OCI-LY7 (cell line): Measurements from ENCODE around the gene GAS7. TPM values are rescaled to one million over a fixed set of nuclear protein-coding genes. Genes with fewer than 3 reads are reported as not detected.
"Not testable (repeated sequence)": the region's sequence is repeated elsewhere in the genome, so short reads cannot be mapped to it uniquely, and the experiment has no call there.

ENCODE experiments used
- BruUV-seq: library from RNA; stranded (reverse); fragments of 400-500 nt; replicated peaks from 2 replicates; lab custom pipeline; 2021; lab: Mats Ljungman, UMichigan
- CTCF ChIA-PET: fragments of 300-600 bp; sonication (Branson Sonifier 250); formaldehyde crosslinking; loops from one replicate; lab custom pipeline; 2022; ENCODE audit warnings: antibody characterized with exemption; ENCODE audit not compliant: unreplicated experiment; lab: Charles Lee
- POLR2A ChIA-PET: fragments of 300-600 bp; sonication (Branson Sonifier 250); formaldehyde crosslinking; loops from one replicate; lab custom pipeline; 2022; ENCODE audit warnings: antibody characterized with exemption; lab: Charles Lee
- DNase-seq: peaks from one replicate; pipeline ENCODE4 v3.0.0-alpha.2; 2015; ENCODE audit warnings: low spot score
- H2AFZ ChIP-seq: fragments of 200-600 bp; sonication (generic), shearing (Covaris generic); 2 replicates; pipeline ENCODE4 v1.6.1; 2014; ENCODE audit warnings: mild to moderate bottlenecking, antibody characterized with exemption, low read length, moderate library complexity
- H3K27ac ChIP-seq: fragments of 200-600 bp; sonication (generic); 2 replicates; pipeline ENCODE4 v1.5.1; 2014; ENCODE audit warnings: mixed run types, low read depth, mild to moderate bottlenecking, moderate library complexity, low read length, inconsistent platforms; ENCODE audit not compliant: poor library complexity, severe bottlenecking
- H3K36me3 ChIP-seq: fragments of 200-600 bp; sonication (generic); 2 replicates; pipeline ENCODE4 v1.6.1; 2014; ENCODE audit warnings: mild to moderate bottlenecking, antibody characterized with exemption, low read length, moderate library complexity, mixed read lengths; ENCODE audit not compliant: insufficient read depth
- H3K4me1 ChIP-seq: fragments of 200-600 bp; sonication (generic); 2 replicates; pipeline ENCODE4 v1.5.1; 2014; ENCODE audit warnings: mild to moderate bottlenecking, low read length; ENCODE audit not compliant: insufficient read depth, poor library complexity, severe bottlenecking
- H3K4me2 ChIP-seq: fragments of 200-600 bp; sonication (generic); 2 replicates; pipeline ENCODE4 v1.6.1; 2014; ENCODE audit warnings: mild to moderate bottlenecking, low read length
- H3K4me3 ChIP-seq: fragments of 200-600 bp; sonication (generic); 2 replicates; pipeline ENCODE4 v1.5.1; 2014; ENCODE audit warnings: mild to moderate bottlenecking, low read depth, low read length; ENCODE audit not compliant: poor library complexity, severe bottlenecking
- H3K79me2 ChIP-seq: fragments of 200-600 bp; sonication (generic); 2 replicates; pipeline ENCODE4 v1.6.1; 2016; ENCODE audit warnings: low read depth, mild to moderate bottlenecking, low read length, moderate library complexity, mixed read lengths; ENCODE audit not compliant: insufficient read depth
- H3K9me2 ChIP-seq: fragments of 200-600 bp; sonication (generic); 2 replicates; pipeline ENCODE4 v1.6.1; 2016; ENCODE audit warnings: mild to moderate bottlenecking, low read length, mixed read lengths; ENCODE audit not compliant: insufficient read depth
- H3K9me3 ChIP-seq: fragments of 200-600 bp; sonication (generic); 2 replicates; pipeline ENCODE4 v1.6.1; 2014; ENCODE audit warnings: mild to moderate bottlenecking, mixed run types, low read length, mixed read lengths
- H4K20me1 ChIP-seq: fragments of 200-600 bp; sonication (generic); 2 replicates; pipeline ENCODE4 v1.6.1; 2014; ENCODE audit warnings: mild to moderate bottlenecking, antibody characterized with exemption, low read length, moderate library complexity, mixed read lengths; ENCODE audit not compliant: insufficient read depth
- CTCF ChIP-seq: fragments of 200-600 bp; sonication (generic); conservative IDR thresholded peaks from 2 replicates; pipeline ENCODE4 v1.5.1; 2014; ENCODE audit warnings: mild to moderate bottlenecking, antibody characterized with exemption, low read length, moderate library complexity, mixed read lengths
- EZH2phosphoT487 ChIP-seq: fragments of 200-600 bp; sonication (generic); IDR thresholded peaks from 2 replicates; pipeline ENCODE4 v1.6.1; 2018; ENCODE audit warnings: low read depth, borderline replicate concordance, mild to moderate bottlenecking, mixed run types, antibody characterized with exemption, low read length, moderate library complexity, mixed read lengths
- intact Hi-C: fragments of 100-400 bp; cut with micrococcal nuclease; formaldehyde crosslinking; loops from one replicate; pipeline ENCODE4 v1.10.0; 2022; ENCODE audit not compliant: unreplicated experiment
- total RNA-seq, 2 experiments: library from RNA; depleted of rRNA in 1 of 2; stranded (reverse); fragments of >200 nt in 1 of 2; shearing (Covaris generic) in 1 of 2; gene quantifications; 2 replicates each; pipeline ENCODE4 v1.2.3, GENCODE V29; 2014 to 2022

Gene GAS7
- total RNA-seq, 2 experiments from 2014 or later: 1.5 TPM; not detected in 1

- H3K27ac ChIP-seq: no peak overlapping the region
- no peaks in the 10 kb centered on the region for H3K9me2 ChIP-seq
- no peaks in the 10 kb centered on the region for H3K36me3 ChIP-seq
- no peaks in the 10 kb centered on the region for H3K79me2 ChIP-seq
- DNase-seq: no peak
- CTCF ChIA-PET: no interaction called here
- no peak overlapping the region for H2AFZ ChIP-seq
- no peaks in the 10 kb centered on the region for H4K20me1 ChIP-seq
- no peak overlapping the region for H3K4me3 ChIP-seq
- intact Hi-C loops: loop anchor here (5.0 kb wide), 2 partner anchors 305 to 690 kb away; no protein-coding TSS in a partner anchor
- BruUV-seq: no TSS peak
- no peaks in the 10 kb centered on the region for H3K4me1 ChIP-seq
- POLR2A ChIA-PET: no interaction called here
- TF ChIP-seq EZH2phosphoT487 (no peak), CTCF (no peak)
- no peaks in the 10 kb centered on the region for H3K9me3 ChIP-seq
- no peak overlapping the region for H3K4me2 ChIP-seq
These were observed 276.2 kb downstream of the GAS7 start for GRCh38 chr17:9922012-9922848.

- CTCF ChIA-PET, H3K4me3 ChIP-seq, H3K4me2 ChIP-seq, BruUV-seq, H3K9me3 ChIP-seq, H3K4me1 ChIP-seq, H3K27ac ChIP-seq, H3K36me3 ChIP-seq, H4K20me1 ChIP-seq, DNase-seq, H3K9me2 ChIP-seq, H3K79me2 ChIP-seq, H2AFZ ChIP-seq: not testable (repeated sequence)
- POLR2A ChIA-PET: interaction anchor here (0.7 to 1.4 kb wide), 3 partner anchors 9 to 539 kb away, joined by 4 to 7 read pairs (median 4); no protein-coding TSS in a partner anchor
- intact Hi-C loops: loop anchor here (5.0 kb wide), 2 partner anchors 306 to 691 kb away; no protein-coding TSS in a partner anchor
These were observed 277.2 kb downstream of the GAS7 start for GRCh38 chr17:9921216-9921615.

- Histone ChIP-seq H4K20me1 (no peaks in the 10 kb centered on the region), H3K9me3 (no peaks in the 10 kb centered on the region), H3K9me2 (no peaks in the 10 kb centered on the region), H2AFZ (no peak overlapping the region), H3K4me3 (no peak overlapping the region), H3K4me2 (no peak overlapping the region), H3K4me1 (no peaks in the 10 kb centered on the region), H3K79me2 (no peaks in the 10 kb centered on the region), H3K27ac (no peak overlapping the region), H3K36me3 (no peaks in the 10 kb centered on the region)
- ChIA-PET CTCF (interaction anchor here (0.5 kb wide), 1 partner anchor 70 kb away, joined by 4 read pairs; no protein-coding TSS in a partner anchor), POLR2A (no interaction called here)
- no TSS peak for BruUV-seq
- intact Hi-C loops: no loop called here
- TF ChIP-seq EZH2phosphoT487 (no peak), CTCF (no peak)
- DNase-seq: no peak
These were observed 279.5 kb downstream of the GAS7 start for GRCh38 chr17:9918804-9919352.
